ENCODE measurements around the gene B3GALT6. TPM values are rescaled to one million over a fixed set of nuclear protein-coding genes. Genes with fewer than 3 reads are reported as not detected.

The B3GALT6 gene
- total RNA-seq, 4 donors from 2014 or later = 8.5 to 32.8 (median 20.6) TPM

- intact Hi-C loops (cut with DNase I; ENCODE audit: low total_unique reads) (loop anchor here (10.0 kb wide), 1 partner anchor 70 kb away; no protein-coding TSS in a partner anchor), in situ Hi-C loops (cut with MboI; ENCODE audit: low sequenced_read_pairs in 4 of 4) (no loop called here)
- no peak for DNase-seq
- Histone ChIP-seq H3K27ac (no peak overlapping the region), H3K36me3 (no peaks in the 10 kb centered on the region), H3K27me3 (peaks cover 25 to 46% (median 38%) of the 10 kb centered on the region in 3 donors), H3K4me3 (no peak overlapping the region), H3K4me1 (peaks cover 5 to 6% of the 10 kb centered on the region in 2 donors), H3K9me3 (no peaks in the 10 kb centered on the region)
- TF ChIP-seq POLR2A (IDR thresholded peaks at IDR 0.05) = no peak
- TF ChIP-seq, protein P1, sequence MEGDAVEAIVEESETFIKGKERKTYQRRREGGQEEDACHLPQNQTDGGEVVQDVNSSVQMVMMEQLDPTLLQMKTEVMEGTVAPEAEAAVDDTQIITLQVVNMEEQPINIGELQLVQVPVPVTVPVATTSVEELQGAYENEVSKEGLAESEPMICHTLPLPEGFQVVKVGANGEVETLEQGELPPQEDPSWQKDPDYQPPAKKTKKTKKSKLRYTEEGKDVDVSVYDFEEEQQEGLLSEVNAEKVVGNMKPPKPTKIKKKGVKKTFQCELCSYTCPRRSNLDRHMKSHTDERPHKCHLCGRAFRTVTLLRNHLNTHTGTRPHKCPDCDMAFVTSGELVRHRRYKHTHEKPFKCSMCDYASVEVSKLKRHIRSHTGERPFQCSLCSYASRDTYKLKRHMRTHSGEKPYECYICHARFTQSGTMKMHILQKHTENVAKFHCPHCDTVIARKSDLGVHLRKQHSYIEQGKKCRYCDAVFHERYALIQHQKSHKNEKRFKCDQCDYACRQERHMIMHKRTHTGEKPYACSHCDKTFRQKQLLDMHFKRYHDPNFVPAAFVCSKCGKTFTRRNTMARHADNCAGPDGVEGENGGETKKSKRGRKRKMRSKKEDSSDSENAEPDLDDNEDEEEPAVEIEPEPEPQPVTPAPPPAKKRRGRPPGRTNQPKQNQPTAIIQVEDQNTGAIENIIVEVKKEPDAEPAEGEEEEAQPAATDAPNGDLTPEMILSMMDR (IDR thresholded peaks at IDR 0.05 in 4 of 5, conservative IDR thresholded peaks at IDR 0.05 in 1 of 5) = no peak
- no peak for ATAC-seq
These were observed 26.9 kb upstream of the B3GALT6 start for GRCh38 chr1:1204998-1205768.

GRCh38 chr1:1205769-1206375 lies 26.2 kb upstream of the B3GALT6 start:
- no peak for ATAC-seq
- intact Hi-C loops (cut with DNase I; ENCODE audit: low total_unique reads) (loop anchor here (10.0 kb wide), 1 partner anchor 71 kb away; no protein-coding TSS in a partner anchor), in situ Hi-C loops (cut with MboI; ENCODE audit: low sequenced_read_pairs in 4 of 4) (no loop called here)
- H3K27ac ChIP-seq = no peak overlapping the region
- no peak for DNase-seq
- H3K4me1 ChIP-seq = peaks cover 5 to 6% of the 10 kb centered on the region in 2 donors
- peak overlapping the region; percentile 2 to 36 (median 26) for H3K4me3 ChIP-seq
- TF ChIP-seq, protein P1 (IDR thresholded peaks at IDR 0.05 in 4 of 5, conservative IDR thresholded peaks at IDR 0.05 in 1 of 5) = no peak
- TF ChIP-seq POLR2A (IDR thresholded peaks at IDR 0.05) = no peak
- peaks cover 19 to 44% (median 35%) of the 10 kb centered on the region in 3 donors for H3K27me3 ChIP-seq
- no peaks in the 10 kb centered on the region for H3K36me3 ChIP-seq
- H3K9me3 ChIP-seq = no peaks in the 10 kb centered on the region

DNA sequence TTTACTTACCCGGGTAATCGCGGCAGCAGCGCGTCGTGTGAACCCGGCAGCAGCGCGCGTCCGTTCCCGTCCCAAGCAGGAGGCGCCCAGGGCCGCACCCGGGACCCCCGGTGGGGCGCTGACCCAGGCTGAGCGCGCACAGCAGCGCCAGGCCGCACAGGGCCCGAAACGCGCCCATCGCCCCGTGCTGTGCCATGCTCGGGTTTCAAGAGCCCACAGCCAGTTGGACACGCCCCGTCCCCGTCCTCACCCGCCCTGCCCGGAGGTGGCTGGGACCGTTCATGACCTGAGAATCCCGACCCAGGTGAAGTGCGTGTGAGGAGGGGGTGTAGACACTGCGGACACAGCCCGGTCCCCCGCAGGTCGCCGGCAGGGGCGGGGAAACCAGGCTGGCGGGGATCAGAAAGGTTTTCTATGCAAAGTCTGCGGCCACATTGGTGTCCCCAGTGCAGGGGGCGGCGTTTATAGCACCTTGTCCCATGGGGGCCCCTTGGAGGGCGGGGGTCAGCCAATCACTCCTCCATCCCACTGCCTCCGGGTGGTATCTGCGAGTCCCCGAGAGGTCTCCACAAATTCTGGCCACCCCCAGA lies 25.6 kb upstream of the B3GALT6 start, which contains the start of gene TNFRSF18:
Gene TNFRSF18, minus strand, starts transcription at position 217 of the 590 bp plus-strand sequence. Its CDS starts 21 bp downstream, at position 196.
- no peaks in the 10 kb centered on the region for H3K36me3 ChIP-seq
- no peaks in the 10 kb centered on the region for H3K9me3 ChIP-seq
- H3K4me1 ChIP-seq = peaks cover 5 to 6% of the 10 kb centered on the region in 2 donors
- intact Hi-C loops (cut with DNase I; ENCODE audit: low total_unique reads) = loop anchor here (10.0 kb wide), 1 partner anchor 72 kb away; no protein-coding TSS in a partner anchor
- peak within 1 kb of the TSS; percentile 2 to 36 (median 26) for H3K4me3 ChIP-seq
- DNase-seq (no peak), ATAC-seq (no peak)
- in situ Hi-C loops (cut with MboI; ENCODE audit: low sequenced_read_pairs in 4 of 4) = no loop called here
- TF ChIP-seq, protein P1 (IDR thresholded peaks at IDR 0.05 in 4 of 5, conservative IDR thresholded peaks at IDR 0.05 in 1 of 5) = no peak
- no peak for TF ChIP-seq POLR2A (IDR thresholded peaks at IDR 0.05)
- H3K27me3 ChIP-seq = peaks cover 19 to 41% (median 34%) of the 10 kb centered on the region in 3 donors
- no peak within 1 kb of the TSS for H3K27ac ChIP-seq

GRCh38 chr1:1206966-1207531 lies 25.0 kb upstream of the B3GALT6 start:
- in situ Hi-C loops (cut with MboI; ENCODE audit: low sequenced_read_pairs in 4 of 4) = no loop called here
- Histone ChIP-seq H3K27ac (no peak overlapping the region), H3K4me3 (no peak overlapping the region), H3K4me1 (peaks cover 5 to 6% of the 10 kb centered on the region in 2 donors), H3K9me3 (no peaks in the 10 kb centered on the region), H3K27me3 (peaks cover 19 to 41% (median 34%) of the 10 kb centered on the region in 3 donors), H3K36me3 (no peaks in the 10 kb centered on the region)
- TF ChIP-seq POLR2A (IDR thresholded peaks at IDR 0.05) = no peak
- TF ChIP-seq, protein P1 (IDR thresholded peaks at IDR 0.05 in 4 of 5, conservative IDR thresholded peaks at IDR 0.05 in 1 of 5) = no peak
- ATAC-seq = no peak
- intact Hi-C loops (cut with DNase I; ENCODE audit: low total_unique reads) = loop anchor here (10.0 kb wide), 1 partner anchor 72 kb away; no protein-coding TSS in a partner anchor
- DNase-seq = no peak
